K562 (cell line): ENCODE results near the gene CRK. TPM values are rescaled to one million over a fixed set of nuclear protein-coding genes. Genes with fewer than 3 reads are reported as not detected.
A peak's percentile ranks its signal among the peaks of the same experiment; 100 is the strongest.

Experiments
- CAMTA2 ChIP-seq: fragments of 250-450 bp; sonication (Bioruptor Pico); conservative IDR thresholded peaks from 2 replicates; pipeline ENCODE4 v1.5.1; 2022
- FUS ChIP-seq: fragments of 200-400 bp; formaldehyde crosslinking; optimal IDR thresholded peaks from 2 replicates; pipeline ENCODE3; 2017; ENCODE audit warnings: low read depth, low read length
- GABPA ChIP-seq: fragments of 200-800 bp; sonication (Bioruptor generic); conservative IDR thresholded peaks from 2 replicates; pipeline ENCODE4 v1.6.1; 2016; ENCODE audit warnings: low read depth, missing genetic modification characterization, missing compliant biosample characterization
- MIER1 ChIP-seq: fragments of 450-650 bp; IDR thresholded peaks from 2 replicates; pipeline ENCODE4 v1.6.1; 2016; ENCODE audit warnings: antibody characterized with exemption, mild to moderate bottlenecking, low read depth
- polyA plus RNA-seq, 8 experiments: library from polyadenylated mRNA; depleted of rRNA in 4 of 8; stranded (reverse) in 5 of 8; unstranded in 3 of 8; fragments of >200 nt; fragmentation: Nextera tagmentation in 2 of 8; fragmentation: Illumina TruSeq in 1 of 8; extraction: Ambion mirVana in 2 of 8; extraction: Trizol in 1 of 8; gene quantifications; 2 replicates each; pipeline versions ENCODE4 v1.2.1 to v1.2.3, GENCODE V29; 2011 to 2014; ENCODE audit warnings: inconsistent platforms in 1 of 8, missing spikeins in 1 of 8
- total RNA-seq, 7 experiments: library from RNA; depleted of rRNA in 6 of 7; stranded (reverse); fragments of >200 nt in 6 of 7; fragmentation: Illumina TruSeq in 2 of 7; extraction: Trizol in 2 of 7; gene quantifications; 2 replicates each; pipeline versions ENCODE4 v1.2.1 to v1.2.3, GENCODE V29; 2011 to 2021; ENCODE audit warnings: low replicate concordance in 1 of 7
- TF ChIP-seq, protein P1 (sequence below): fragments of 250-450 bp; sonication (Bioruptor Pico); IDR thresholded peaks from 2 replicates; pipeline ENCODE4 v1.5.1; 2021; ENCODE audit warnings: mild to moderate bottlenecking
- TF ChIP-seq, protein P2 (sequence below): sonication (generic); formaldehyde crosslinking; IDR thresholded peaks from 2 replicates; pipeline ENCODE4 v1.8.1; 2023; ENCODE audit warnings: mild to moderate bottlenecking, missing genetic modification reagents
- TF ChIP-seq, protein P3 (sequence below): sonication (generic); formaldehyde crosslinking; IDR thresholded peaks from 2 replicates; pipeline ENCODE4 v1.8.0; 2022; ENCODE audit warnings: missing genetic modification reagents, mild to moderate bottlenecking, borderline replicate concordance
- TF ChIP-seq, protein P4 (sequence below), 2 experiments: IDR thresholded peaks; 2 replicates each; pipeline ENCODE4 v1.6.1; 2011; ENCODE audit warnings: borderline replicate concordance in 1 of 2, control low read depth in 1 of 2, low read depth in 1 of 2, low read length in 1 of 2, mild to moderate bottlenecking in 1 of 2, mixed read lengths in 1 of 2, moderate library complexity in 1 of 2; ENCODE audit not compliant: insufficient read depth in 1 of 2, insufficient read length in 1 of 2, poor library complexity in 1 of 2, severe bottlenecking in 1 of 2; ENCODE audit errors: extremely low read depth in 1 of 2

CRK gene
- total and polyA plus RNA-seq, 9 of the 15 experiments (the other 6 are each of a cell fraction or from before 2014, with no cell fraction given): 13.1 to 40.2 (median 26.1) TPM

DNA sequence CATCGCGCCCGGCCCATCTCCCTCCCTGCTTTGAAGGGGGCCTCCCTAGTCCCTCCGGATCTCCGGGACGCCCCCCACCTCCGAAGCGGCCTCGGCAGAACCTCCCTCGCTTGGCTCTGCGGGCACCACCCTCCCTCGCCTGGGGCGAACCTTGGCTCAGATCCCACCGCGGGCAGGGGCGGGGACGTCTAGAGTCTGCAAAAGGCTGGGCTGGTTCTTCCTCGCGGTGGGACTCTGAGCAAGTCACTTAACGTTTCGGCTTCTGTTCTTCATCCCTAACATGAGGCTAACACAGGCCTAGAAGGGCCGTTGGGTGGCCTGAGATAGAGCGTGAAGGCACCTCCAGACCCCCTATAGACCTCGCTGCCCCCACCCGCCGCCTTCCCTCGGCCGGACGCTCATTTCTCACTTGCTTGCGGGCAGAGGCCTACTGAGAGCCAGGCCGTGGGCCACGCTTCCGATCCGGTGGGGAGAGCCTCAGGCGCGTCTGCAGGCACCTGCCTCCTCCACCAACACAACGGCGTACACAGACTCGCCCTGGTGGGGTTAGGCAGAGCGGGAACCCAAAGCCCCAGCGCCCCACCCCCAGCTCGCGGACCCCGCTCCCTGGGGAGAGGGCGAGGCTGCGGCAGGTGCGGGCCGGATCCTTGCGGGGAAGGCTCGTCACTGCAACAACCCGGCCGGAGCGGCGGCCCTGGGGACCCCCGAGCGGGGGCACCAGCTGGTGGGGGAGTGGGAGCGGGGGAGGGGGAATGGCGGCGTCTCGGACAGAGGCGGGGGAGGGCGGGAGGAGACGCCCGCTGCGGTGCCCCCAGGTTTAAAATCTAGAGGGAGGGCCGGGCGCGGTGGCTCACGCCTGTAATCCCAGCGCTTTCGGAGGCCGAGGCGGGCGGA, 31.0 kb upstream of the CRK start (continued):
- TF ChIP-seq GABPA (tag) (no peak), MIER1 (no peak), FUS (no peak), CAMTA2 (CRISPR knock-in tag) (no peak)
- TF ChIP-seq, protein P1, sequence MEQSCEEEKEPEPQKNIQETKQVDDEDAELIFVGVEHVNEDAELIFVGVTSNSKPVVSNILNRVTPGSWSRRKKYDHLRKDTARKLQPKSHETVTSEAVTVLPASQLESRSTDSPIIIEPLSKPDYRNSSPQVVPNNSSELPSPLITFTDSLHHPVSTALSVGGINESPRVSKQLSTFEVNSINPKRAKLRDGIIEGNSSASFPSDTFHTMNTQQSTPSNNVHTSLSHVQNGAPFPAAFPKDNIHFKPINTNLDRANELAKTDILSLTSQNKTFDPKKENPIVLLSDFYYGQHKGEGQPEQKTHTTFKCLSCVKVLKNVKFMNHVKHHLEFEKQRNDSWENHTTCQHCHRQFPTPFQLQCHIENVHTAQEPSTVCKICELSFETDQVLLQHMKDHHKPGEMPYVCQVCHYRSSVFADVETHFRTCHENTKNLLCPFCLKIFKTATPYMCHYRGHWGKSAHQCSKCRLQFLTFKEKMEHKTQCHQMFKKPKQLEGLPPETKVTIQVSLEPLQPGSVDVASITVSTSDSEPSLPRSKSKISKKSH (CRISPR knock-in tag): no peak
- TF ChIP-seq, protein P2, sequence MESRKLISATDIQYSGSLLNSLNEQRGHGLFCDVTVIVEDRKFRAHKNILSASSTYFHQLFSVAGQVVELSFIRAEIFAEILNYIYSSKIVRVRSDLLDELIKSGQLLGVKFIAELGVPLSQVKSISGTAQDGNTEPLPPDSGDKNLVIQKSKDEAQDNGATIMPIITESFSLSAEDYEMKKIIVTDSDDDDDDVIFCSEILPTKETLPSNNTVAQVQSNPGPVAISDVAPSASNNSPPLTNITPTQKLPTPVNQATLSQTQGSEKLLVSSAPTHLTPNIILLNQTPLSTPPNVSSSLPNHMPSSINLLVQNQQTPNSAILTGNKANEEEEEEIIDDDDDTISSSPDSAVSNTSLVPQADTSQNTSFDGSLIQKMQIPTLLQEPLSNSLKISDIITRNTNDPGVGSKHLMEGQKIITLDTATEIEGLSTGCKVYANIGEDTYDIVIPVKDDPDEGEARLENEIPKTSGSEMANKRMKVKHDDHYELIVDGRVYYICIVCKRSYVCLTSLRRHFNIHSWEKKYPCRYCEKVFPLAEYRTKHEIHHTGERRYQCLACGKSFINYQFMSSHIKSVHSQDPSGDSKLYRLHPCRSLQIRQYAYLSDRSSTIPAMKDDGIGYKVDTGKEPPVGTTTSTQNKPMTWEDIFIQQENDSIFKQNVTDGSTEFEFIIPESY: peak; percentile 28; the same call in 1 of the 2 replicates
- TF ChIP-seq, protein P3, sequence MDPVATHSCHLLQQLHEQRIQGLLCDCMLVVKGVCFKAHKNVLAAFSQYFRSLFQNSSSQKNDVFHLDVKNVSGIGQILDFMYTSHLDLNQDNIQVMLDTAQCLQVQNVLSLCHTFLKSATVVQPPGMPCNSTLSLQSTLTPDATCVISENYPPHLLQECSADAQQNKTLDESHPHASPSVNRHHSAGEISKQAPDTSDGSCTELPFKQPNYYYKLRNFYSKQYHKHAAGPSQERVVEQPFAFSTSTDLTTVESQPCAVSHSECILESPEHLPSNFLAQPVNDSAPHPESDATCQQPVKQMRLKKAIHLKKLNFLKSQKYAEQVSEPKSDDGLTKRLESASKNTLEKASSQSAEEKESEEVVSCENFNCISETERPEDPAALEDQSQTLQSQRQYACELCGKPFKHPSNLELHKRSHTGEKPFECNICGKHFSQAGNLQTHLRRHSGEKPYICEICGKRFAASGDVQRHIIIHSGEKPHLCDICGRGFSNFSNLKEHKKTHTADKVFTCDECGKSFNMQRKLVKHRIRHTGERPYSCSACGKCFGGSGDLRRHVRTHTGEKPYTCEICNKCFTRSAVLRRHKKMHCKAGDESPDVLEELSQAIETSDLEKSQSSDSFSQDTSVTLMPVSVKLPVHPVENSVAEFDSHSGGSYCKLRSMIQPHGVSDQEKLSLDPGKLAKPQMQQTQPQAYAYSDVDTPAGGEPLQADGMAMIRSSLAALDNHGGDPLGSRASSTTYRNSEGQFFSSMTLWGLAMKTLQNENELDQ (CRISPR knock-in tag): no peak
- TF ChIP-seq, protein P4, sequence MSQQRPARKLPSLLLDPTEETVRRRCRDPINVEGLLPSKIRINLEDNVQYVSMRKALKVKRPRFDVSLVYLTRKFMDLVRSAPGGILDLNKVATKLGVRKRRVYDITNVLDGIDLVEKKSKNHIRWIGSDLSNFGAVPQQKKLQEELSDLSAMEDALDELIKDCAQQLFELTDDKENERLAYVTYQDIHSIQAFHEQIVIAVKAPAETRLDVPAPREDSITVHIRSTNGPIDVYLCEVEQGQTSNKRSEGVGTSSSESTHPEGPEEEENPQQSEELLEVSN (IDR thresholded peaks at IDR 0.05; ENCODE audit: borderline replicate concordance in 1 of 2, extremely low read depth in 1 of 2, insufficient read depth in 1 of 2, insufficient read length in 1 of 2, low read depth in 1 of 2, low read length in 1 of 2, poor library complexity in 1 of 2, severe bottlenecking in 1 of 2): peak in 1 of 2 experiments; percentile 21
